Parathyroid adenoma (tissue), 2 donors: ENCODE measurements around the gene LPIN1.

Source experiments
- H2AFZ ChIP-seq: fragments of 300-600 bp; sonication (generic); one replicate; pipeline ENCODE4 v1.7.0; 2017; ENCODE audit warnings: antibody characterized with exemption, mild to moderate bottlenecking
- H3K27ac ChIP-seq: fragments of 300-600 bp; sonication (generic); one replicate; pipeline ENCODE4 v1.7.0; 2017
- H3K27me3 ChIP-seq: fragments of 300-600 bp; sonication (generic); one replicate; pipeline ENCODE4 v1.7.0; 2017; ENCODE audit warnings: low read length; ENCODE audit not compliant: control insufficient read depth, insufficient read depth
- H3K36me3 ChIP-seq: fragments of 300-600 bp; sonication (generic); one replicate; pipeline ENCODE4 v1.7.0; 2017; ENCODE audit warnings: low read length; ENCODE audit not compliant: control insufficient read depth, insufficient read depth
- H3K4me1 ChIP-seq: fragments of 300-600 bp; sonication (generic); one replicate; pipeline ENCODE4 v1.7.0; 2017; ENCODE audit warnings: control low read depth
- H3K4me2 ChIP-seq: fragments of 300-600 bp; sonication (generic); one replicate; pipeline ENCODE4 v1.7.0; 2017; ENCODE audit warnings: low read length
- H3K4me3 ChIP-seq: fragments of 300-600 bp; sonication (generic); one replicate; pipeline ENCODE4 v1.7.0; 2017; ENCODE audit warnings: low read depth, low read length
- H3K79me2 ChIP-seq: fragments of 300-600 bp; sonication (generic); one replicate; pipeline ENCODE4 v1.7.0; 2017; ENCODE audit warnings: control low read depth
- H3K9ac ChIP-seq: fragments of 300-600 bp; sonication (generic); one replicate; pipeline ENCODE4 v1.7.0; 2017; ENCODE audit warnings: mild to moderate bottlenecking
- H3K9me3 ChIP-seq: fragments of 300-600 bp; sonication (generic); one replicate; pipeline ENCODE4 v1.7.0; 2017; ENCODE audit warnings: low read length; ENCODE audit not compliant: control insufficient read depth
- CTCF ChIP-seq: fragments of 300-600 bp; sonication (generic); IDR thresholded peaks from one replicate; pipeline ENCODE4 v1.7.0; 2017; ENCODE audit warnings: antibody characterized with exemption, mild to moderate bottlenecking
- donor health status: primary hyperparathyroidism.

Gene LPIN1

GRCh38 chr2:11829947-11830707, 83.7 kb downstream of the LPIN1 start:
- peak; percentile 72 for TF ChIP-seq CTCF
- H2AFZ ChIP-seq: peak overlapping the region; percentile 87
- H3K4me1 ChIP-seq: peaks cover 23% of the 10 kb centered on the region
- peak overlapping the region; percentile 90 for H3K27ac ChIP-seq
- peak overlapping the region; percentile 60 for H3K4me2 ChIP-seq
- H3K36me3 ChIP-seq: no peaks in the 10 kb centered on the region
- no peaks in the 10 kb centered on the region for H3K79me2 ChIP-seq
- no peaks in the 10 kb centered on the region for H3K27me3 ChIP-seq
- no peaks in the 10 kb centered on the region for H3K9me3 ChIP-seq
- no peak overlapping the region for H3K9ac ChIP-seq
- H3K4me3 ChIP-seq: peak overlapping the region; percentile 41

GRCh38 chr2:11830708-11831301, 84.4 kb downstream of the LPIN1 start:
- no peaks in the 10 kb centered on the region for H3K27me3 ChIP-seq
- H3K9ac ChIP-seq: no peak overlapping the region
- H3K27ac ChIP-seq: peak overlapping the region; percentile 90
- peak overlapping the region; percentile 41 for H3K4me3 ChIP-seq
- H3K9me3 ChIP-seq: no peaks in the 10 kb centered on the region
- peak overlapping the region; percentile 60 for H3K4me2 ChIP-seq
- no peaks in the 10 kb centered on the region for H3K36me3 ChIP-seq
- no peaks in the 10 kb centered on the region for H3K79me2 ChIP-seq
- peaks cover 20% of the 10 kb centered on the region for H3K4me1 ChIP-seq
- peak overlapping the region; percentile 87 for H2AFZ ChIP-seq
- TF ChIP-seq CTCF: no peak

DNA sequence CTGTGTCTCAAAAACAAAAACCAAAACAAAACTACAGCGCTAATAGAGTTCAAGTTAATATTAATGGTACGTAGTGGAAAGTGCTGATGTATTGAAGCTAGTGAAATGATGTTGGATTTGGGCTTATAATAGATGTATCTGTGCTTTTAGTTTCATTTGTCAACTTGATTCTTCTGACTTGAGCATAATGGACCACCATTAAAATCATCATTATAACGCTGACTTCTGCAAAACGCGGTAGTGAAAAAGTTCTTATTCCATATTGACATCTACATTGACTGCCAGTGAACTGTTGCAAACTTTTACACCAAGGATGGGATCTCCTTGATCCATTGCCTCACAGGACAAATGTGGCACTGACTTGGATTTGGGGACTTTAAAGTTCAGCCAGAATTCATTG, 85.0 kb downstream of the LPIN1 start:
- no peak overlapping the region for H3K4me2 ChIP-seq
- H3K27ac ChIP-seq: peak overlapping the region; percentile 90
- no peaks in the 10 kb centered on the region for H3K36me3 ChIP-seq
- peaks cover 20% of the 10 kb centered on the region for H3K4me1 ChIP-seq
- H3K27me3 ChIP-seq: no peaks in the 10 kb centered on the region
- no peak for TF ChIP-seq CTCF
- no peaks in the 10 kb centered on the region for H3K9me3 ChIP-seq
- H3K9ac ChIP-seq: no peak overlapping the region
- H3K4me3 ChIP-seq: no peak overlapping the region
- no peaks in the 10 kb centered on the region for H3K79me2 ChIP-seq
- no peak overlapping the region for H2AFZ ChIP-seq

DNA sequence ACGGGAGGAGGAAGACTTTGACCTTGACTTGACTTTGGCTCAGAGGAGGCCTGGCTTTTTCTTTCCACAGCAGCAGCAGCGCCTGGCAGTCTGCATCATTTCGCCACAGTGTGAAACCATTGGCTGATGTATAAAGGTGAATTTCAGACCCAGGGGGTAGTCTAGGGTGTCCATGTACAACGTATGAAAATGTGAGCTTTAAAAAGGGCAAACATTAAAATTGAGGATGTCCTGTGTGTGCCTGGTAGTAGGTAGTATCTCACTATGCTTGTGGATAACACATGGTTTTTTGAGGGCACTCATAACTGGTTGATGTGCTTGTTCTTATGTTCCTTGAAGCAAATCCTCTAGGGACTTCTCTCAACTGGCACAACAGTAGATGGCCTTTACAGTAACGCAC, 86.1 kb downstream of the LPIN1 start:
- no peak overlapping the region for H3K4me2 ChIP-seq
- H3K4me3 ChIP-seq: no peak overlapping the region
- H2AFZ ChIP-seq: peak overlapping the region; percentile 9
- no peaks in the 10 kb centered on the region for H3K27me3 ChIP-seq
- no peak overlapping the region for H3K9ac ChIP-seq
- TF ChIP-seq CTCF: no peak
- H3K4me1 ChIP-seq: peaks cover 20% of the 10 kb centered on the region
- H3K79me2 ChIP-seq: no peaks in the 10 kb centered on the region
- no peak overlapping the region for H3K27ac ChIP-seq
- no peaks in the 10 kb centered on the region for H3K36me3 ChIP-seq
- H3K9me3 ChIP-seq: no peaks in the 10 kb centered on the region

GRCh38 chr2:11833601-11834000, 87.2 kb downstream of the LPIN1 start:
- H3K9ac ChIP-seq: no peak overlapping the region
- H3K4me3 ChIP-seq: no peak overlapping the region

More at GRCh38 chr2:11833601-11834000, 87.2 kb downstream of the LPIN1 start:
- Histone ChIP-seq H3K27me3 (no peaks in the 10 kb centered on the region), H3K36me3 (no peaks in the 10 kb centered on the region), H2AFZ (no peak overlapping the region), H3K4me1 (peaks cover 20% of the 10 kb centered on the region), H3K4me2 (no peak overlapping the region), H3K9me3 (no peaks in the 10 kb centered on the region), H3K27ac (no peak overlapping the region), H3K79me2 (no peaks in the 10 kb centered on the region)
- no peak for TF ChIP-seq CTCF
